B cell (primary cell): ENCODE measurements around the gene PRIM2.
A peak's percentile ranks its signal among the peaks of the same experiment; 100 is the strongest.

Experiments
- EZH2 ChIP-seq: IDR thresholded peaks from 2 replicates; pipeline ENCODE4 v1.6.1; 2012; ENCODE audit warnings: borderline replicate concordance, low read depth, mild to moderate bottlenecking, moderate library complexity, low read length; ENCODE audit not compliant: insufficient read depth, poor library complexity, severe bottlenecking
- TF ChIP-seq, protein P1 (sequence below): fragments of 200-600 bp; IDR thresholded peaks from one replicate; pipeline ENCODE4 v1.8.0; 2022; ENCODE audit warnings: antibody characterized with exemption, mild to moderate bottlenecking

DNA sequence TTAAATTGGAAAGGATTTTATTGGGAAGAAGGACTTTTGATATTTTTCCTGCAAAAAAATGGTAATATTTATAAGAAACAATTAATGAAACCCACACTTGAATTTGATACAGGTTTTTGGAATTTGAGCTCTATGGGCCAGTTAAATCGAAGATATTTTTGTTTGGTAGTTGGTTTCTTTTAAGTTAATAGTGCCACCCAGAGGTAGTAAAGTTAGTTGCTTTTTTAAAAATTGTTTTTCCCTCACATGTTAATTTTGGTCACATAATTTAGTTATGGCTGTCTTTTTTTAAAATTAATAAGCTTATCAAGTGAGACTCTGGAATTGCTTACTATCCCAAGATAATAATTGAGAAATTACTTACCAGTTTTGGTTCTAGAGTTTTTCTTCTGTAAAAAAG is 7.1 kb downstream of the PRIM2 start:
- TF ChIP-seq, protein P1, sequence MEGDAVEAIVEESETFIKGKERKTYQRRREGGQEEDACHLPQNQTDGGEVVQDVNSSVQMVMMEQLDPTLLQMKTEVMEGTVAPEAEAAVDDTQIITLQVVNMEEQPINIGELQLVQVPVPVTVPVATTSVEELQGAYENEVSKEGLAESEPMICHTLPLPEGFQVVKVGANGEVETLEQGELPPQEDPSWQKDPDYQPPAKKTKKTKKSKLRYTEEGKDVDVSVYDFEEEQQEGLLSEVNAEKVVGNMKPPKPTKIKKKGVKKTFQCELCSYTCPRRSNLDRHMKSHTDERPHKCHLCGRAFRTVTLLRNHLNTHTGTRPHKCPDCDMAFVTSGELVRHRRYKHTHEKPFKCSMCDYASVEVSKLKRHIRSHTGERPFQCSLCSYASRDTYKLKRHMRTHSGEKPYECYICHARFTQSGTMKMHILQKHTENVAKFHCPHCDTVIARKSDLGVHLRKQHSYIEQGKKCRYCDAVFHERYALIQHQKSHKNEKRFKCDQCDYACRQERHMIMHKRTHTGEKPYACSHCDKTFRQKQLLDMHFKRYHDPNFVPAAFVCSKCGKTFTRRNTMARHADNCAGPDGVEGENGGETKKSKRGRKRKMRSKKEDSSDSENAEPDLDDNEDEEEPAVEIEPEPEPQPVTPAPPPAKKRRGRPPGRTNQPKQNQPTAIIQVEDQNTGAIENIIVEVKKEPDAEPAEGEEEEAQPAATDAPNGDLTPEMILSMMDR: peak; percentile 56
- TF ChIP-seq EZH2: no peak
